ENCODE data around the gene CTSS.

The CTSS gene

GRCh38 chr1:150696995-150697927, 68.3 kb downstream of the CTSS start, which contains the start of gene GOLPH3L:
Gene GOLPH3L, minus strand, starts transcription at chr1:150697154. Its CDS starts 2,316 bp downstream, at chr1:150694838.
- peak; percentile 68 to 80 for DNase-seq (ENCODE audit: low read depth in 2 of 2)

DNA sequence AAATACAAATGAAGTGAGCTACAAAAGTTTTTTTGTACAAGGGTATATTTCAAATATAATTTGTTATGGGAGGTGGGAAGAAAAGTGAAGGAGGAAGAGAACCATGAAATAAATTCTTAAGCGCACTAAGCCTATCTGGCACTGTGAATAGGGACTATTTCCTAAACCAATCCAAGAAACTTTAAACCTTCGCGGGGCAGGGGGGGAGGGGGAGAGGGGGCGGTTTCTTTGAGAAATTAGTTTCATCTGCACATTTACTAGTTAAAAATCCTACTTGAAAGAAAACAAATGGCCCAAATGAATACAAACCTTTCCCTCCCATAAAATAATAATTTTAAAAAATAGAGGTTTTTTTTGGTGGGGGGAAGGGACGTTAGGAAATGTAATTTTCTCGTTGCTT, 69.0 kb downstream of the CTSS start:
- no peak for DNase-seq (ENCODE audit: low read depth in 2 of 2)

- no peak for DNase-seq (ENCODE audit: low read depth in 2 of 2)
Measured at GRCh38 chr1:150696162-150696561, 69.4 kb downstream of the CTSS start.

DNA sequence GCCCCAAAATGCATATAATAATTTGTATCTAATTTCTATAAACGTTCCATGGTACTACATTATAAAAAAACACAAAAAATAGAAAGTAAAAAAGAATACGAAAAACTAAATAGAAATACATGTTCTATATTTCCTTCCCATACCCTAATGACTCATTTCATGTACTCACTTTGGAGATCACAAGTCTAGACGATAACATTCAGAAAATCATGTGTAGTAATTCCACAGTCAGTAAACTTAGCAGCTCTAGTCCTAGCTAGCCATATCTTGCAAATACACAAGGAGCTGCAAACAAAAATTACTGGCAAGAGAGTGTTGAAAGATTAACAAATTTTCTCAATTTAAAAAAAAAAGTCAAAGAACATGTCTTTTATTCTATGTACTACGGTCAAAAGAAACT, 70.0 kb downstream of the CTSS start:
- no peak for DNase-seq (ENCODE audit: low read depth in 2 of 2)

DNA sequence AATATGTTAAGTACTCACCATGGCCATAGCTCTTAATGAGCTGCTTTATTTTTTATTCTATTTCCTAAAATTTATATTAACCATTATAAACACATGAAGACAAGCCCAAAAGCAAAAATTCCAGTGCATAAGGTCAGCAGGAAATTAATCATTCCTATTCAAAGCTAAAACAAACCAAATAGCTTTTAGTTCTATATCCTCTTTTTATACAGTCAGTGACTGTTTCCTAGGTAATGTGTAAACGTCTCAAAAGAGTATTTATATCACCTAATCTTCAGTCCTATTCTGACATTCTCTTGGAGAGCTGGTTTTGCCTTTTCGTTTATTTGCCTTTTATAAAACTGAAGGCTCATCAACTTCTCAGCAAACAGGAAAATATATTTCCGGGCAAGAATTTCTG, 72.9 kb downstream of the CTSS start:
- no peak for DNase-seq (ENCODE audit: low read depth in 2 of 2)

GRCh38 chr1:150688763-150689162, 76.8 kb downstream of the CTSS start:
- no peak for DNase-seq (ENCODE audit: low read depth in 2 of 2)

DNA sequence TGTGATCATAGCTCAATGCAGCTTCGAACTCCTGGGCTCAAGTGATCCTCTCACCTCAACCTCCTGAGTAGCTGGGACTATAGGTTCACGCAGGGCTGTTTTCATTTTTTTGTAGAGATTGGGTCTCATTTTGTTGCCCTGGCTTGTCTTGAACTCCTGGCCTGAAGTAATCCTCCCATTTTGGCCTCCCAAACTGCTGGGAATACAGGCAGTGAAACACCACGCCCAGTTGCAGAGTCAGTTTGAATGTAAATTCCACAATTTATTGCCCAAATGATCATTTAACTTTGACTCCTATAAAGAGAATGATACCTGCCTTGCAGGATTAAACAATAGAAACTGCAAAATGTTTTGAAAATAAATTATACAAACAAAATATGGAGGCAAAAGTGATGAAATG, 79.3 kb downstream of the CTSS start:
- DNase-seq (ENCODE audit: low read depth in 2 of 2) = no peak

DNA sequence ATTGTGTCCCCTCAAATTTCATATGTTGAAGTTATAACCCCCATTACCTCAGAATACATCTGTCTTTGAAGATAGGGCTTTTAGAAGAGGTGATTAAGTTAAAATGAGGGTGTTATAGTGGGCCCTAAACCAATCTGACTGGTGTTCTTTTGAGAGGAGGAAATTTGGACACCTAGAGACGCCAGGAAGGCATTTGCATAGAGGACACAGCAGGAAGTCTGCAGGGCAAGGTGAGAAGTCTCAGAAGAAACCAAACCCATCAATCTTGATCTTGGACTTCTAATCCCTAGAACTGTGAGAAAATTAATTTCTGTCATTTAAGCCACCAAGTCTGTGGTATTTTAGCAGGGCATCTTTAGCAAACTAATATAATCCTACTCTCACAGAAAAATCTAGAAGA, 81.7 kb downstream of the CTSS start:
- no peak for DNase-seq (ENCODE audit: low read depth in 2 of 2)
